Islet precursor cell (in vitro differentiated cells): Measurements from ENCODE around the gene CACNA1B.
A peak's percentile ranks its signal among the peaks of the same experiment; 100 is the strongest.

Experiments used
- DNase-seq: peaks from one replicate; pipeline ENCODE4 v3.0.0-alpha.2; 2018

CACNA1B gene

GRCh38 chr9:137877506-137878122, at the start of gene CACNA1B:
Gene CACNA1B (plus strand): TSS chr9:137877782. CDS start chr9:137877934, 152 bp downstream.
- peak; percentile 54 for DNase-seq

GRCh38 chr9:137827908-137828526, 49.6 kb upstream of the CACNA1B start:
- no peak for DNase-seq

- DNase-seq = peak; percentile 84
Observed at GRCh38 chr9:137828527-137829259, 48.9 kb upstream of the CACNA1B start.

GRCh38 chr9:137829260-137829996, 48.2 kb upstream of the CACNA1B start:
- DNase-seq = no peak

GRCh38 chr9:137832191-137832700, 45.3 kb upstream of the CACNA1B start:
- no peak for DNase-seq

- DNase-seq = no peak
Observed at GRCh38 chr9:137832830-137833590, 44.6 kb upstream of the CACNA1B start.

GRCh38 chr9:137833721-137834613, 43.6 kb upstream of the CACNA1B start:
- no peak for DNase-seq

- no peak for DNase-seq
Observed at GRCh38 chr9:137834846-137835546, 42.6 kb upstream of the CACNA1B start.

- DNase-seq = peak; percentile 40
Observed at GRCh38 chr9:137836151-137836830, 41.3 kb upstream of the CACNA1B start.

- DNase-seq = peak; percentile 52
Observed at GRCh38 chr9:137836831-137837241, 40.7 kb upstream of the CACNA1B start.

- DNase-seq = peak; percentile 45
Observed at GRCh38 chr9:137837345-137838278, 40.0 kb upstream of the CACNA1B start.

- no peak for DNase-seq
Observed at GRCh38 chr9:137838576-137838975, 39.0 kb upstream of the CACNA1B start.

- DNase-seq = peak; percentile 1
Observed at GRCh38 chr9:137843355-137843754, 34.2 kb upstream of the CACNA1B start.

GRCh38 chr9:137851516-137852267, 25.9 kb upstream of the CACNA1B start:
- DNase-seq = no peak

- no peak for DNase-seq
Observed at GRCh38 chr9:137853392-137853995, 24.1 kb upstream of the CACNA1B start.

- no peak for DNase-seq
Observed at GRCh38 chr9:137860361-137860760, 17.2 kb upstream of the CACNA1B start.

GRCh38 chr9:137865581-137866145, 11.9 kb upstream of the CACNA1B start:
- DNase-seq = peak; percentile 51
